Activated CD4-positive, alpha-beta T cell treated with anti-CD3 and anti-CD28 coated beads, Interleukin-2, amount 50 U/mL, for 48 hours (primary cell): Measurements from ENCODE around the gene SPOCD1.

Experiments used
- DNase-seq, 2 experiments: peaks; one replicate each; pipeline ENCODE4 v3.0.0-alpha.2; 2020

The SPOCD1 gene

DNA sequence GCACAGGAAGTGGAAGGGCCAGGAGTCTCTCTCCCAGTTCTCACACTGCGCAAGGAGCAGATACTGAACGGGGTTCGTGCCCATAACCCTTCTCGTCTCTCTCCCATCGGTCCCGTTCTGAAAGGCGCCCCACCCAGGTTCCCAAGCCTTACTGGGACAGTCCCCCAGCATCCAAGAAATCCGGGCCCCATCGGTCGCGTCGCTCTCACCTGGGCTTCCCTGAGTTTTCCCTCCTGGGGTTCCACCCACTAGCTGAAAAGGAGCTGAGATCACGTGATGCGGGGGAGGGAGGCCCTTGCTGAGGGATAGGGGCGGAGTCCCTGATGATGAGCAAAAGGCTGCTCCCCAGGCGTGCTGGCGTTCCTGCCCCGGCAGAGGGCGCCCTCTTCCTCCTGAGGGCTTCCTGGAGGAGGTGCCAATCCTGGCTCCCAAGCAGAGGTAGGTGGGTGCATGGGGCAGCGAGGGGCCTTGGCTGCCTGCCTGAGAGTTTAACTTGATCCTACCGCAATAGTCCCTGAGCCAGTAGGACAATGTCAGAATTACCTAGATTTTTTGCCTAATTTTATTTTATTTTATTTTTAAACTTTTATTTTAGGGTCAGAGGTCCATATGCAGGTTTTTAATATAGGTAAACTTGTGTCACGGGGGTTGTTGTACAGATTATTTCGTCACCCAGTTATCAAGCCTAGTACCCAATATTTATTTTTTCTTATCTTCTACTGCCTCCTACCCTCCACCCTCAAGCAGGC, at the start of gene SPOCD1:
Gene SPOCD1, minus strand, starts transcription at position 271 of the 749 bp plus-strand sequence. CDS start 689 bp downstream, outside the sequence.
- peak; percentile 91 to 94 for DNase-seq

GRCh38 chr1:31862071-31862470, 46.2 kb upstream of the SPOCD1 start:
- DNase-seq = no peak

DNA sequence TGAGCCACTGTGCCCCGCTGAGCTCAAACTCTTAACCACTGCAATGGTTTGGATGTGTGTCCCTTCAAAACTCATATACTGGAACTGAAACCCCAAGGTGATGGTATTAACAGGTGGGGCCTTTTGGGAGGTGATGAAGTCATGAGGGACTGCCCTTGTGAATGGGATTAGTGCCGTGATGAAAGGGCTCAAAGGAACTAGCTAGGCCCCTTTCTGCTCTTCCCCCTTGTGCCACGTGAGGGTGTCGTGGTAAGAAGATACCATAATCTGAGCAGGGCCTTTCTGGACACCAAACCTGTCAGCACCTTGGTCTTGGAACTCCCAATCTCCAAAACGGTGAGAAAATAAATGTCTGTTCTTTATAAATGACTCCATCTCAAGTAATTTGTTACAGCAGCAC, 45.5 kb upstream of the SPOCD1 start:
- no peak for DNase-seq

DNA sequence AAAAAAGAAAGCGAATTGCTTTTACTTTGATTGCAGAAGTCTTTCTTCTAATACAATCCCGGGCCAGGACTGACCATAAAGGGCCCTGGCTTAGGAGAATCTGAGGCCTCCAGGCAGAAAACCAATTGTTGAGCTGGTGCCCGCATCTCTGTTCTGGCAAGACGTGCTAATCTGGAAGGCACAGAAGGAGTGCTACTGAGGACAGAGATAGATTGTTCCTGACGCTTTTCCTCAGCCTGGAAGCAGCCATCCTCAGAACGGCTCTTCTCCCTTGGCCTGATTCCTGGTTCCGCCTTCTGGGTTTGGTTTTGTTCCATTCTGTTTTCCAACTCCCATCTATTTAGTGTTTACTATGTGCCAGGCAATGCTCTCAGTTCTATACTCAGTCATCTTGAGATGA, 44.8 kb upstream of the SPOCD1 start:
- no peak for DNase-seq

DNA sequence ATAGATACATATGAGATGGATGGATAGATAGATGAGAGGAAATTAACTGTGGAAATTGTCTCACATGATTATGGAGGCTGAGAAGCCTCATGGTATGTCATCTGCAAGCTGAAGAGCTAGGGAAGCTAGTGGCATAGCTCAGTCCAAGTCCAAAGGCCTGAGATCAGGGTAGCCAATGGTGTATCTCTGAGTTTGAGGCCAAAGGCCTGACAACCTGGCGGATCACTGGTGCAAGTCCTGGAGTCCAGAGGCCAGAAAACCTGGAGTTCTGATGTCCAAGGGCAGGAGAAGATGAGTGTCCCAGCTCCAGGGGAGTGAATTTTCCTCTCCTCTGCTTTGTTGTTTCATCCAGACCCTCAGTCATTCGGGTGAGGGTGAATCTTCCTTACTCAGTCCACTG, 43.9 kb upstream of the SPOCD1 start:
- DNase-seq = no peak

GRCh38 chr1:31859044-31859443, 43.2 kb upstream of the SPOCD1 start:
- DNase-seq = no peak

DNA sequence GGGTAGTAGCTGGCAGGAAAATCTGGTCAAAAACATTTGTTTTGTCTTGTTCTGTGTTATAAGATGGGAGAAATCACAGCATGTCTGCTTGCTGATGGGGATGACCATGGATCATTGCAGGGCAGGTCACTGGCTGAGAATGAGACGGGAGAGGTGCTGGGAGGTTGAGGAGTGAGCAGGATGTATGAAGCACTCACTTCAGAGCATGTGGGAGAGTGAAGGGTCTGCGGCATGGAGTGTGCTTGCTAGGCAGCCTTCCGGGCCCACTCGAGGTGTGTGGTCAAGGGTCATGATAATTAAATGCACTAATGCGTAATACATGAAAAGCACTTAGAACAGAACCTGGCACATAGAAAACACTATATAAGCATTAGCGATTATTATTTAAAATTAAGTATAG, 42.0 kb upstream of the SPOCD1 start:
- no peak for DNase-seq

GRCh38 chr1:31856140-31856539, 40.3 kb upstream of the SPOCD1 start:
- no peak for DNase-seq

DNA sequence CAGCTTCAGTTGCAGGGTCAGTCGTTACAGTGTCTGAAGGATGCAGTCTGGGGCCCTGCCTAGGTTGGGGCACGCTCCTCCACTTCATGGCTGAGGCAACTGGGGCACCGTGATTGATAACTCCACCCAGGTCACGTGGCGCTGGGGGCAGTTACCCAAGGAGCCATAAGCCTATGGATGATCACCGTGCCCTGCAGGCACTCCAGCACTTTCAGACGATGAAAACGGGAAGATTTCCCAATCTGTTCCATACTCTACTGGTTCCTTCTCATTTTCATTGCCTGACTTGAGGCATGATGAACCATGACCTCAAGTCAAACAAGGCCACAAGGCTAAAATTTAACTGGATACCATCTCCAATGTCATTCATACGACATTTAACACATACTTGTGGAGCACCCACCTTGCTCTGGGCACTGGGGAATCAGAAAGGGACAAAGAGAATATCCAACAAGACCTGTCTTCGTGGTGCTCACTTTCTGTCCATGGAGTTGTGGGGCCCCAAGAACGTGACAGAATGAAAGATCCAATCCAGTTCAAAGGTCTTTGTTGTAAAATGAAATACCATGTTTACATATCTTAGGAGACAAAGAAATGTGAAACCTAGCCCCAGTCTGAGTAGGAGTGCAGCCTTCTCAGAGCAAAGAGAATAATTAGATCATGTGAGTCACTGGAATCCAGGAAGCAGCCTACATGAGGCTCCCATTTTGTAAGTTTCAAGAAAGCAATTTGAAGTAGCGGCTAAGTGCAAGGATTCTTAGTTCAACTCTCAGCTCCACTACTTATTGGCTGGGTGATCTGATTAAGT, 39.4 kb upstream of the SPOCD1 start:
- no peak for DNase-seq

- no peak for DNase-seq
Measured at GRCh38 chr1:31849653-31850052, 33.8 kb upstream of the SPOCD1 start.

GRCh38 chr1:31848381-31848897, 32.6 kb upstream of the SPOCD1 start:
- DNase-seq = peak; percentile 39 to 49

DNA sequence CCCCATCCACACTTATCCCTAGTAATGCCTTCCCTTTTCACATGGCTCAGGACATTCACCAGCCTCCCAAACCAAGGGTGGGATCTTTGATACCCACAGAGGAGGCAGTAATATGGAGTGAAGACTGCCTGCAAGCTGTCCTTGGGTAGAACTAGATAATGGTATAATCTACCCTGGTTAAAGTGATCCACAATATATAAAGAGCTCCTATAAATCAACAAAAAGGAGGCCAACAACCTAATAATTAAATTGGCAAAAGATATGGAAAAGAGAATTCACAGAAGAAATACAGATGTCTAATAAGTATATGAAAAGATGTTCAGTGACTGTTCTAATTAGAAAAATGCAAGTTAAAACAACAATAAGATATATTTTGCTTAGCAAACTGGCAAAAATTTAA, 30.7 kb upstream of the SPOCD1 start:
- no peak for DNase-seq

GRCh38 chr1:31843506-31843905, 27.7 kb upstream of the SPOCD1 start:
- no peak for DNase-seq

GRCh38 chr1:31839662-31840343, 24.0 kb upstream of the SPOCD1 start:
- no peak for DNase-seq

DNA sequence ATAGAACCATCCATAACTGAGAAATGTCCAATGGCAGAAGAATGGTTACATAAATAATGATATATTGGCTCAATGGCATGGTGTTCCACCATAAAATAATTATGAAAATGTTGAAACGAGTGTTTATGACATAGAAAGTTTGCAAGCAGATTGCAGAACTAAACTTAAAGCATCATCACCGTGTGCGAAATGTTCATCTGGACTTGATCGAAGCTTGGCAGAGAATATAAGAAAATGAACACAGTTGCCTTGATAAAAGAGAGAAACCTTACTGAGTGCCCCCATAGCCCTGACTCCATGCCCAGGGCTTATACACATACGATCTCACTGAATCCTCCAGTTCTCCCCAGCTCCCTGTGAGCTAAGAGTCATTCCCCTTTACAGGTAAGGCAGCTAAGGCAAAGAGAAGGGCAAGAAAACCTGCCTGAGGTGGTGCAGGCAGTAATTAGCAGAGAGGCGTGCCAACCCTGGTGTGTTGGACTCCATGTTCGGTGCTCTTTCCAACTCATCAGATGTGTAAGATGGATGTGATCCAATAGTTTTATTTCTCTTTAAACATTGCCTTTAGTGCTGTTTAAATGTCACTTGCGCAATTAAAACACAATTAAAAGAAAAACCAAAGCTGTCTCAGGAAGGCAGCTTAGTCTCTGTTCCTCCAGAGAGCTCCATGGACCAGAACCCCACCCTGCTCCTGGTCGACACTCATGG, 21.8 kb upstream of the SPOCD1 start:
- no peak for DNase-seq

GRCh38 chr1:31836638-31837037, 20.8 kb upstream of the SPOCD1 start:
- DNase-seq = no peak

DNA sequence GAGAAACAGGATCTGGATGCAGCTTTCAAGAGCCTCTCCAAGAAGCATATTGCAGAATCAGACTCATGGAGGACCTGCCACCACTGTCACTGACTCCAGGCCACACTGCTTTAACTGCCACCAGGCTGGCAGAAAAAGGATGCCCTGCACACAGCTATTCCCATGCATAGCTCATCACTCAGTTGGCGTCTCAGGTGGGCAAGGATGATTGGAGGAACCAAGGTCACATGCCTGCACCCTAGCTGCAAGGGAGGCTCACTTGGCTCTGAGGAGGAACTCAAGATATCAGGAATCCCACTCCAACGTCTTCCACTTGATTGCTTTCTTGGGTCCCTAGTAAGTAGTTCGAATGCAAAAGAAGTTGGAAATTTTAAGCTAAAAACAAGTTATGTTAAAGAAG, 19.6 kb upstream of the SPOCD1 start:
- no peak for DNase-seq

- peak in 1 of 2 experiments; percentile 16 for DNase-seq
Measured at GRCh38 chr1:31834501-31834900, 18.7 kb upstream of the SPOCD1 start.

GRCh38 chr1:31831397-31832378, 15.9 kb upstream of the SPOCD1 start:
- DNase-seq = no peak

GRCh38 chr1:31830511-31830910, 14.7 kb upstream of the SPOCD1 start:
- DNase-seq = no peak

GRCh38 chr1:31830065-31830464, 14.2 kb upstream of the SPOCD1 start:
- DNase-seq = no peak
